Neuronal stem cell (in vitro differentiated cells): Measurements from ENCODE around the gene SLC17A2.

ENCODE experiments used
- DNase-seq: peaks from one replicate; pipeline ENCODE4 v3.0.0-alpha.2; 2013; ENCODE audit warnings: low spot score
- H2AFZ ChIP-seq: one replicate; pipeline ENCODE4 v1.6.1; 2013; ENCODE audit warnings: mild to moderate bottlenecking, low read length, inconsistent platforms
- H2AK5ac ChIP-seq: 2 replicates; pipeline ENCODE4 v1.6.1; 2013; ENCODE audit warnings: low read depth, mild to moderate bottlenecking, inconsistent platforms, low read length, moderate library complexity, mixed read lengths
- H2BK120ac ChIP-seq: 2 replicates; pipeline ENCODE4 v1.6.1; 2013; ENCODE audit warnings: low read depth, mild to moderate bottlenecking, inconsistent platforms, low read length, moderate library complexity, mixed read lengths
- H2BK12ac ChIP-seq: one replicate; pipeline ENCODE4 v1.6.1; 2013; ENCODE audit warnings: low read length, inconsistent platforms
- H2BK15ac ChIP-seq: 2 replicates; pipeline ENCODE4 v1.6.1; 2013; ENCODE audit warnings: mild to moderate bottlenecking, low read length, inconsistent platforms, mixed read lengths
- H2BK5ac ChIP-seq: one replicate; pipeline ENCODE4 v1.6.1; 2013; ENCODE audit warnings: inconsistent platforms, mild to moderate bottlenecking, low read length, moderate library complexity
- H3K14ac ChIP-seq: one replicate; pipeline ENCODE4 v1.6.1; 2013; ENCODE audit warnings: low read length, inconsistent platforms
- H3K18ac ChIP-seq: 2 replicates; pipeline ENCODE4 v1.6.1; 2013; ENCODE audit warnings: low read length, inconsistent platforms
- H3K23ac ChIP-seq: 2 replicates; pipeline ENCODE4 v1.6.1; 2013; ENCODE audit warnings: low read depth, mild to moderate bottlenecking, mixed read lengths, low read length, inconsistent platforms; ENCODE audit not compliant: poor library complexity
- H3K27ac ChIP-seq: replicated peaks from 3 replicates; pipeline ENCODE4 v1.5.1; 2013; ENCODE audit warnings: low read length, inconsistent platforms
- H3K27me3 ChIP-seq, 3 experiments: 2 replicates each; pipeline ENCODE4 v1.6.1; 2013; ENCODE audit warnings: low read length in 3 of 3, mild to moderate bottlenecking in 2 of 3, inconsistent platforms in 1 of 3, low read depth in 1 of 3, mixed read lengths in 1 of 3, moderate library complexity in 1 of 3; ENCODE audit not compliant: control insufficient read depth in 3 of 3, insufficient read depth in 3 of 3
- H3K36me3 ChIP-seq, 2 donors: replicated peaks in 1 of 2; 2 replicates each; pipeline ENCODE4 v1.6.1; 2013; ENCODE audit warnings: low read length in 2 of 2; ENCODE audit not compliant: control insufficient read depth in 2 of 2, insufficient read depth in 2 of 2
- H3K4ac ChIP-seq: 2 replicates; pipeline ENCODE4 v1.6.1; 2013; ENCODE audit warnings: inconsistent platforms, mild to moderate bottlenecking, low read length, moderate library complexity
- H3K4me1 ChIP-seq, 2 donors: 1 replicate in 1 of 2; 2 replicates in 1 of 2; pipeline ENCODE4 v1.6.1; 2013; ENCODE audit warnings: low read length in 2 of 2, low read depth in 1 of 2; ENCODE audit not compliant: control insufficient read depth in 2 of 2, insufficient read depth in 1 of 2
- H3K4me2 ChIP-seq: one replicate; pipeline ENCODE4 v1.6.1; 2013; ENCODE audit warnings: mild to moderate bottlenecking, low read length, inconsistent platforms; ENCODE audit not compliant: insufficient read depth, poor library complexity, severe bottlenecking
- H3K4me3 ChIP-seq, 2 donors: 2 replicates each; pipeline ENCODE4 v1.5.1; 2013; ENCODE audit warnings: low read length in 2 of 2, mild to moderate bottlenecking in 2 of 2, inconsistent platforms in 1 of 2, moderate library complexity in 1 of 2
- H3K79me1 ChIP-seq: one replicate; pipeline ENCODE4 v1.6.1; 2013; ENCODE audit warnings: low read depth, mild to moderate bottlenecking, inconsistent platforms, low read length, moderate library complexity
- H3K9ac ChIP-seq: one replicate; pipeline ENCODE4 v1.6.1; 2013; ENCODE audit warnings: mild to moderate bottlenecking, low read depth, low read length, inconsistent platforms; ENCODE audit not compliant: poor library complexity
- H3K9me3 ChIP-seq, 2 donors: replicated peaks in 1 of 2; 2 replicates each; pipeline versions ENCODE3 to v1.6.1; 2013; ENCODE audit warnings: low read length in 2 of 2, mild to moderate bottlenecking in 2 of 2, inconsistent platforms in 1 of 2, low read depth in 1 of 2, mixed read lengths in 1 of 2, moderate library complexity in 1 of 2; ENCODE audit not compliant: control insufficient read depth in 2 of 2, insufficient read depth in 1 of 2
- H4K8ac ChIP-seq: one replicate; pipeline ENCODE4 v1.6.1; 2013; ENCODE audit warnings: low read depth, mild to moderate bottlenecking, inconsistent platforms, low read length, moderate library complexity
- H4K91ac ChIP-seq: one replicate; pipeline ENCODE4 v1.6.1; 2013; ENCODE audit warnings: low read length, low read depth, mild to moderate bottlenecking, inconsistent platforms; ENCODE audit not compliant: poor library complexity
- WGBS, 2 donors: extraction: QIAGEN DNeasy Blood & Tissue Kit; methylation state at CpG; one replicate each; pipeline ENCODE4 v1.1.7; 2013; ENCODE audit warnings: missing lambda C conversion rate in 2 of 2, mixed read lengths in 1 of 2; ENCODE audit not compliant: insufficient read length in 2 of 2, insufficient replicate concordance in 1 of 2; ENCODE audit errors: extremely low coverage in 2 of 2; 5-methylcytosine and 5-hydroxymethylcytosine counted together

SLC17A2 gene

DNA sequence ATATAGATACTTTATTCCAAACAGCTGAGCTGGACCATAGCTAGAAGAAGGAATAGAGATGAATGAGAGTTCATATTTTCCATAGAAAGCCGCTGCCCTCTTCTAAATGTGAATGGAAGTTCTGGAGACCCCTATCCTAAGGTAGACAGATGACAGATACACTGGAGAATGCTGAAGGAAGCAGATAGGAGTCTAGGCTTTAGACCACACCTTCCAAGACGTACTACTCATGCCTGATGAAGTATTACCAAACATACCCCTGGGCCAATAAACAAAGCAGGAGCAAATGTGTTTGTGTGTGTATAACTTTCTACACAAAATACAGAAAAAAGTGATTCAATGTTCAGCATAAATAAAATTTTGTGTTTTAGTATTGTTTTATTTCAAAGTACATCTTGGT, 9.1 kb upstream of the SLC17A2 start:
- Histone ChIP-seq H2AFZ (no peak overlapping the region), H3K14ac (no peak overlapping the region), H4K91ac (no peak overlapping the region), H3K23ac (no peak overlapping the region), H3K4me2 (no peak overlapping the region), H3K4me1 (no peaks in the 10 kb centered on the region), H2BK5ac (no peak overlapping the region), H2BK15ac (no peak overlapping the region), H3K9ac (no peak overlapping the region), H3K18ac (no peak overlapping the region), H3K27ac (no peak overlapping the region), H3K36me3 (no peaks in the 10 kb centered on the region), H3K9me3 (no peaks in the 10 kb centered on the region), H3K4me3 (no peak overlapping the region), H2AK5ac (no peak overlapping the region), H3K4ac (no peak overlapping the region), H3K79me1 (no peaks in the 10 kb centered on the region), H4K8ac (no peak overlapping the region), H2BK12ac (no peak overlapping the region), H3K27me3 (no peaks in the 10 kb centered on the region), H2BK120ac (no peak overlapping the region)
- DNase-seq: no peak
- no CpG with 5 or more reads among the region's 2 CpGs for WGBS, 2 donors

- no peak overlapping the region for H2BK5ac ChIP-seq
- no peak overlapping the region for H3K4me2 ChIP-seq
- no peak overlapping the region for H2AFZ ChIP-seq
- no peak overlapping the region for H4K91ac ChIP-seq
- no CpG with 5 or more reads among the region's 5 CpGs for WGBS, 2 donors
- no peaks in the 10 kb centered on the region for H3K36me3 ChIP-seq
- no peak overlapping the region for H2AK5ac ChIP-seq
- H3K14ac ChIP-seq: no peak overlapping the region
- H2BK120ac ChIP-seq: no peak overlapping the region
- H3K9ac ChIP-seq: no peak overlapping the region
- no peak overlapping the region for H3K4ac ChIP-seq
- no peak overlapping the region for H3K23ac ChIP-seq
- H3K18ac ChIP-seq: no peak overlapping the region
- H3K4me1 ChIP-seq: no peaks in the 10 kb centered on the region
- no peak overlapping the region for H3K4me3 ChIP-seq
- H2BK15ac ChIP-seq: no peak overlapping the region
- H3K79me1 ChIP-seq: no peaks in the 10 kb centered on the region
- no peak for DNase-seq
- H4K8ac ChIP-seq: no peak overlapping the region
- no peak overlapping the region for H2BK12ac ChIP-seq
- no peak overlapping the region for H3K27ac ChIP-seq
- H3K27me3 ChIP-seq: no peaks in the 10 kb centered on the region
- no peaks in the 10 kb centered on the region for H3K9me3 ChIP-seq
Measured at GRCh38 chr6:25935953-25936352, 5.5 kb upstream of the SLC17A2 start.

DNA sequence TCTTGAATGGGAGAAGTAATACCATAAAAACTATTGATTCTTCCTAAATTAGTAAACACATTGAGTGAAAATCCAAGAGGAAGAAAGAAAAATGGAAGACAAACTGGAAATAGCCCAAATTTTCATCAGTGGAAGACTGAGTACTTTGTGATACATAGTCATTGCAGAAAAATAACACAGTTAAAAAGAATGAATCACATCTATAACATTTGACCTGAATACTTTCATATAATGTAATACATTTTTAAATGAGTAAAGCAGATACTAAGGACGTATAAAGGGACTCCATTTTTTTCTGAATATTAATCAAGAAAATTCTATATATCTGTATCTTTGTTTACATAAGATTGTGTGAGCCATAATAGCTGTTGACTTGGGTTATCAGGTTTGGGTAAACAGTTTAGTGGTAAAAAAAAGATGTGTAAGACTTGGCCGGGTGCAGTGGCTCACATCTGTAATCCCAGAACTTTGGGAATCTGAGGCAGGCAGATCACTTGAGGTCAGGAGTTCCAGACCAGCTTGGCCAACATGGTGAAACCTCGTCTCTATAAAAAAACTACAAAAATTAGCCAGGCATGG, 4.3 kb upstream of the SLC17A2 start:
- no peak overlapping the region for H2AFZ ChIP-seq
- no peak overlapping the region for H2BK5ac ChIP-seq
- H3K27ac ChIP-seq: no peak overlapping the region
- H4K91ac ChIP-seq: no peak overlapping the region
- no peak overlapping the region for H2BK12ac ChIP-seq
- no peak overlapping the region for H3K14ac ChIP-seq
- H2AK5ac ChIP-seq: no peak overlapping the region
- H3K9ac ChIP-seq: no peak overlapping the region
- no peak overlapping the region for H3K4me2 ChIP-seq
- H3K9me3 ChIP-seq: no peaks in the 10 kb centered on the region
- no peak overlapping the region for H3K18ac ChIP-seq
- no peaks in the 10 kb centered on the region for H3K36me3 ChIP-seq
- H3K27me3 ChIP-seq: no peaks in the 10 kb centered on the region
- H3K23ac ChIP-seq: no peak overlapping the region
- no peaks in the 10 kb centered on the region for H3K4me1 ChIP-seq
- H3K79me1 ChIP-seq: no peaks in the 10 kb centered on the region
- no peak overlapping the region for H2BK15ac ChIP-seq
- DNase-seq: no peak
- no peak overlapping the region for H3K4me3 ChIP-seq
- no peak overlapping the region for H4K8ac ChIP-seq
- H2BK120ac ChIP-seq: no peak overlapping the region
- WGBS, 2 donors: no CpG with 5 or more reads among the region's 3 CpGs
- no peak overlapping the region for H3K4ac ChIP-seq

DNA sequence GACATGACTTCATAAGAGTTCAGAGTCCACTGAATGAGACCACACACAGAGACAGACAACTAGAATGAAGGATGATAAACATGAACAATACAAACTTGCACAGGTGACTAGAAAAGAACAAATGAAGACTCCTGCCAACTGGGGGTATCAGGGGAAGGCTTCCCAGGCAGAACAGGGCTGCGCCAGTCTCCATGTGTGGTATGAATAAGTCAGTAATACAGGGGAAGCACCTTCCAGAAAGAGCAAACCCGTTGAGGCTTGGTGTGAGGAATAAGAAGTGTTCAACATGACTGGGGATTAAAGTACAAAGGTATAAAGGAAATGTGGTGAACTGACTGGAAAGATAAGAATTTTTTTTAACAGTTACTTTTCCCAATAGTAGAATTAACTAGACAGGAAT, 3.7 kb upstream of the SLC17A2 start:
- H2AK5ac ChIP-seq: no peak overlapping the region
- no peaks in the 10 kb centered on the region for H3K9me3 ChIP-seq
- H3K4me3 ChIP-seq: no peak overlapping the region
- no peak overlapping the region for H4K91ac ChIP-seq
- H2AFZ ChIP-seq: no peak overlapping the region
- no peak overlapping the region for H3K4me2 ChIP-seq
- H3K18ac ChIP-seq: no peak overlapping the region
- no CpG with 5 or more reads among the region's 2 CpGs for WGBS, 2 donors
- H2BK12ac ChIP-seq: no peak overlapping the region
- DNase-seq: no peak
- no peak overlapping the region for H2BK5ac ChIP-seq
- no peak overlapping the region for H3K14ac ChIP-seq
- H3K9ac ChIP-seq: no peak overlapping the region
- H2BK120ac ChIP-seq: no peak overlapping the region
- no peaks in the 10 kb centered on the region for H3K36me3 ChIP-seq
- H3K23ac ChIP-seq: no peak overlapping the region
- H3K27ac ChIP-seq: no peak overlapping the region
- H3K4ac ChIP-seq: no peak overlapping the region
- H2BK15ac ChIP-seq: no peak overlapping the region
- H4K8ac ChIP-seq: no peak overlapping the region
- H3K4me1 ChIP-seq: no peaks in the 10 kb centered on the region
- H3K79me1 ChIP-seq: no peaks in the 10 kb centered on the region
- no peaks in the 10 kb centered on the region for H3K27me3 ChIP-seq
